ENCODE results near the gene PRRG3.

PRRG3 gene

DNA sequence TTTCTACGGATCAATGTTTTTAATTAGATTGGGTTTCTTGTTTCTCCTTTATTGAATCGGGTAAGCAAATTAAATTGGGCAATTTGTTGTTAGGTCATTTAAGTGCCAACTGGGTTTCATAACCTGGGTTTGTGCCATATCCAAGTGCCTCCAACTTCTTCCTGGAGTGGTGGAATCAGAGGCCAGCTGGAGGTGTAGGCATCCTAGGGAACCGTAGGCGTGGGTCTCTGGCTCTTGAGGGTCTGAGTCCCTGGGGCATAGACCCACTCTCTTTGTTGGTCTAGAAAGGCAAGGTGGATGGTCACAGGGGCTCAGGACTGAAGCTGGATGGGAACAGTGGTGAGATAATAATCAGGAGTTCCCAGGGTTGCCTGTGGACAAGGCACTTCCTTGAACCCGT lies 57.6 kb downstream of the PRRG3 start:
- no peak overlapping the region for H3K4me3 Mint-ChIP-seq
- H3K27me3 Mint-ChIP-seq, result peaks cover 4% of the 10 kb centered on the region
- no peaks in the 10 kb centered on the region for H3K4me1 Mint-ChIP-seq
- H3K9me3 Mint-ChIP-seq, result no peaks in the 10 kb centered on the region
- H3K36me3 Mint-ChIP-seq, result no peaks in the 10 kb centered on the region
- H3K27ac Mint-ChIP-seq, result no peak overlapping the region

DNA sequence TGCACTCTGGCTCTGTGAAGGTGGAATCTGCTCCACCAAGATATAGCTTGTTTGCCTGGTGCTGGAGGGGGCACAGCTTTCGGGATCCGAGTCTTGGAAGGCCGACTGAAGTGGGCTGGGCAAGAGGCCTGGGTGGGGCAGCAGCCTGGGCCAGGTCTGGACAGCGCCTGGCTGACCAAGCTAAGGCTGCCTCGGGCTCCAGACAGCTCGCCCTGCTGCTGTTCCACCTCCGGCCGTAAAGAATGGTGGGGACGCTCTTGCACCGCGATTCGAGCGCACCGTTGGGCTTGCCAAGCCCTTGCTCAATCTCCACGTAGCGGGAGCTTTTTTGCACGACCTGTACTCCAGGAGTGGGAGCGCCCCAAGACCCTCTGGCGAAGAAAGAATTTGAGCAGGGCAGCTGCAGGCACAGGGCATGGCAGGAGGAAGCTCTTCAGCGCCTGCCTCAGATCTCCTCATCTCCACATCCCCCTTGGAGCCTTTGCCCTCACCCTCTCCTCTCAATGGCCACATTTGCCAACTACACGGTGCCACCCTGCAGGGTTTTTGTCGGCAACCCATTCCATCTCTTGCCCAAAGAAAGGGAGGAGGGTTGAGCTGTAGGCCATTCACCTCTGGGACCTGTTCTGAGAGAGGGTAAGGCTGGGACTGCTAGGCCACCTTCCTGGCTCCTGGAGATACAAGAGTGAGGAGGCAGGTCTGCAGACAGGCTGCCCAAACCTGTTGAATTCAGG lies 58.2 kb downstream of the PRRG3 start:
- peaks cover 4% of the 10 kb centered on the region for H3K27me3 Mint-ChIP-seq
- no peaks in the 10 kb centered on the region for H3K36me3 Mint-ChIP-seq
- H3K9me3 Mint-ChIP-seq, result no peaks in the 10 kb centered on the region
- no peaks in the 10 kb centered on the region for H3K4me1 Mint-ChIP-seq
- no peak overlapping the region for H3K4me3 Mint-ChIP-seq
- no peak overlapping the region for H3K27ac Mint-ChIP-seq

DNA sequence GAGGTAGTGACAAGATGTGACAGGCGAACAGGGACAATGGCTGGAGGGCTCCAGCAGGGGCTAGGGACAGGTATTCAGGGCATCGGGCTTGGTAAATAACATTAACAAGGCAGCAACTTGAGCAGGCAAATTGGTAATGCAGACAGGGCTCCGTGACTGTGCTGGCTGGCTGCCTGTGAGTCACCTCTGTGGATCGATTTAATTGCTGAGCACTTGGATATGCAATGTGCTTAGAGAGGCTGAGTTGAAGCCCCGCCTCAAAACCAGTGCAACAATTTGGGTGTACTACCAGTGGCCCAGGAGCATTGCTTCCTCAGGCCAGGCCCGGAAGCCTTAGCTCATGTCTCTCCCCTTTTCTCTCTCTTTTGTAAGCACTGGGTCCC lies 58.8 kb downstream of the PRRG3 start:
- Mint-ChIP-seq H3K4me3 (no peak overlapping the region), H3K27ac (no peak overlapping the region), H3K36me3 (no peaks in the 10 kb centered on the region), H3K9me3 (no peaks in the 10 kb centered on the region), H3K4me1 (no peaks in the 10 kb centered on the region), H3K27me3 (peaks cover 4% of the 10 kb centered on the region)

DNA sequence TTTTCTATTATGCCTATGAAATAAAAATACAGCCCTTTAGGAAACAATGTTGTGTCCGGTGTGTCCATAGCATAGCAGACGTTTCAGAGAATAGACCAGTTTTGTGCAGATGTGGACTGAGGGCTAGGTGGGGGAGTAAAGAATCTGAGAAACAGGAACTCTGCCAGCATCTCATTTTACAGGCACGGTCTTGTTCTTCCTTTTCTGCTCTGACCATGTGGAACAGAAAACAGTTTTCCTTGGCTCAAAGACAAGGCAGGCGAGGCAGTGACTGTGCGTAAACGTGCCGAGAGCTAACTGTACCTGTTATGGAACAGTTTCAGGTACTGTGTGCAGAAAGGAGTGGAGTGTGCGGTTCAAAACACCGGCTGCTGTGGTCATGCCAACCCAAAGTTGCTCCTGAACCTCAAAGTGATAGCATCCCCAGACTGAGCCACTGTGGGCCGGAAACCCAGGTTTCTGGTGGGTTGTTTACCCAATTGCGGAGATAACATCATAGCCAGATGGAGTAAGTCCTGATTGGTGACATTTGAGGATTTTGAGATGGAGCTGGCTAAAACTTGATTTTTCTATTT lies 59.5 kb downstream of the PRRG3 start:
- H3K27ac Mint-ChIP-seq, result no peak overlapping the region
- no peaks in the 10 kb centered on the region for H3K4me1 Mint-ChIP-seq
- no peaks in the 10 kb centered on the region for H3K36me3 Mint-ChIP-seq
- no peaks in the 10 kb centered on the region for H3K9me3 Mint-ChIP-seq
- peaks cover 4% of the 10 kb centered on the region for H3K27me3 Mint-ChIP-seq
- H3K4me3 Mint-ChIP-seq, result no peak overlapping the region
